Gastrocnemius medialis (tissue), 4 donors: ENCODE data around the gene MACROH2A2.

Source experiments
- POLR2A ChIP-seq, 2 donors: fragments of 450-650 bp; IDR thresholded peaks; one replicate each; pipeline ENCODE4 v1.6.1; 2017; ENCODE audit warnings: antibody characterized with exemption in 2 of 2, mild to moderate bottlenecking in 2 of 2, moderate library complexity in 2 of 2
- TF ChIP-seq, protein P1 (sequence below), 5 experiments: fragments of 450-650 bp in 3 of 5; fragments of 200-600 bp in 2 of 5; sonication (generic) in 2 of 5; IDR thresholded peaks in 4 of 5; conservative IDR thresholded peaks in 1 of 5; 1 replicate in 4 of 5; 2 replicates in 1 of 5; pipeline ENCODE4 v1.5.1; 2016 to 2019; ENCODE audit warnings: antibody characterized with exemption in 5 of 5, mild to moderate bottlenecking in 3 of 5, moderate library complexity in 3 of 5

DNA sequence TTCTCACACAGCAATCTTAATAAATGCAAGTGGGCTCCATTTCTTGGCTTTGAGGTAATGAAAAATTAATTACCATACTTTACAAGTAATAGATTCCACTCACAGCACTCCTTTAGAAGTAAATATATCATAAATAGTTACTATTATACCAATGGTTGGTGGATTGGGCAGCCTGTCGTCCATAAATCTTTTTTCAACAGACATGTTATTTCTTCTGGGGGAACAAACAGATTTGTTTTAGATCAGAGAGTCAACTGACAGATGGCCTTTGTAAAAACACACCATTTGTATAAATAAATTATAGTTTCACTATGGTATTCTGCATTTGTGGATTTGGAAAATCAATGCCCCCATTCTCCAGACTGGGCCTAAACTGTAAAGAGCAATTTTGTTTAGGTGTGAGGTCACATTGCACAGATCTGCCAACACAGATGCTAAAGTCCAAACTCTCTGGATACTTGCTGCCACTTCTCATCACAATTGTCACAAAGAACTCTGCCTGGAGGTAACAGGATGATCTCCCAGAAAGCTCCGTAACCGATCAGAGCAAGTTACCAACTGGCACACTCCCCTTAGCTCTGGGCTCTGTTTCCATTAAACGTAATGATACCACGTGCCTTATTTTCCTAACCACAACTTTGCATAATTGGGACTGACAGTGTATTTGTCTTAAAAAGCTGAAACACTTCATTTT, 4.5 kb upstream of the MACROH2A2 start:
- TF ChIP-seq, protein P1, sequence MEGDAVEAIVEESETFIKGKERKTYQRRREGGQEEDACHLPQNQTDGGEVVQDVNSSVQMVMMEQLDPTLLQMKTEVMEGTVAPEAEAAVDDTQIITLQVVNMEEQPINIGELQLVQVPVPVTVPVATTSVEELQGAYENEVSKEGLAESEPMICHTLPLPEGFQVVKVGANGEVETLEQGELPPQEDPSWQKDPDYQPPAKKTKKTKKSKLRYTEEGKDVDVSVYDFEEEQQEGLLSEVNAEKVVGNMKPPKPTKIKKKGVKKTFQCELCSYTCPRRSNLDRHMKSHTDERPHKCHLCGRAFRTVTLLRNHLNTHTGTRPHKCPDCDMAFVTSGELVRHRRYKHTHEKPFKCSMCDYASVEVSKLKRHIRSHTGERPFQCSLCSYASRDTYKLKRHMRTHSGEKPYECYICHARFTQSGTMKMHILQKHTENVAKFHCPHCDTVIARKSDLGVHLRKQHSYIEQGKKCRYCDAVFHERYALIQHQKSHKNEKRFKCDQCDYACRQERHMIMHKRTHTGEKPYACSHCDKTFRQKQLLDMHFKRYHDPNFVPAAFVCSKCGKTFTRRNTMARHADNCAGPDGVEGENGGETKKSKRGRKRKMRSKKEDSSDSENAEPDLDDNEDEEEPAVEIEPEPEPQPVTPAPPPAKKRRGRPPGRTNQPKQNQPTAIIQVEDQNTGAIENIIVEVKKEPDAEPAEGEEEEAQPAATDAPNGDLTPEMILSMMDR (IDR thresholded peaks at IDR 0.05 in 4 of 5, conservative IDR thresholded peaks at IDR 0.05 in 1 of 5) = no peak
- TF ChIP-seq POLR2A (IDR thresholded peaks at IDR 0.05) = no peak
